GM21367 (cell line): ENCODE results near the gene MYEOV.

Experiments
- ATAC-seq: cut with Tn5 transposase; IDR thresholded peaks from one replicate; pipeline ENCODE4 v1.9.1; 2021; ENCODE audit not compliant: unreplicated experiment

MYEOV gene

GRCh38 chr11:69314555-69314954 lies 20.6 kb downstream of the MYEOV start:
- no peak for ATAC-seq

GRCh38 chr11:69316956-69317355 lies 23.0 kb downstream of the MYEOV start:
- ATAC-seq = no peak

GRCh38 chr11:69317401-69318092 lies 23.6 kb downstream of the MYEOV start:
- ATAC-seq = no peak

GRCh38 chr11:69318093-69318420 lies 24.1 kb downstream of the MYEOV start:
- no peak for ATAC-seq

GRCh38 chr11:69319255-69320106 lies 25.5 kb downstream of the MYEOV start:
- ATAC-seq = no peak

GRCh38 chr11:69320326-69320725 lies 26.4 kb downstream of the MYEOV start:
- no peak for ATAC-seq

- ATAC-seq = no peak
Measured at GRCh38 chr11:69320756-69321741, 27.1 kb downstream of the MYEOV start.

- no peak for ATAC-seq
Measured at GRCh38 chr11:69321877-69322361, 28.0 kb downstream of the MYEOV start.

- ATAC-seq = no peak
Measured at GRCh38 chr11:69325446-69325845, 31.5 kb downstream of the MYEOV start.

- ATAC-seq = no peak
Measured at GRCh38 chr11:69326622-69327219, 32.8 kb downstream of the MYEOV start.

- no peak for ATAC-seq
Measured at GRCh38 chr11:69327741-69328191, 33.8 kb downstream of the MYEOV start.

- no peak for ATAC-seq
Measured at GRCh38 chr11:69328231-69328630, 34.3 kb downstream of the MYEOV start.

GRCh38 chr11:69329581-69329980 lies 35.6 kb downstream of the MYEOV start:
- ATAC-seq = no peak

GRCh38 chr11:69330330-69330729 lies 36.4 kb downstream of the MYEOV start:
- ATAC-seq = no peak

- no peak for ATAC-seq
Measured at GRCh38 chr11:69333149-69333710, 39.3 kb downstream of the MYEOV start.

- no peak for ATAC-seq
Measured at GRCh38 chr11:69333879-69334278, 39.9 kb downstream of the MYEOV start.

- no peak for ATAC-seq
Measured at GRCh38 chr11:69335007-69335780, 41.2 kb downstream of the MYEOV start.

- no peak for ATAC-seq
Measured at GRCh38 chr11:69335781-69336405, 41.9 kb downstream of the MYEOV start.

- ATAC-seq = no peak
Measured at GRCh38 chr11:69337211-69337721, 43.3 kb downstream of the MYEOV start.
